K562 (cell line): ENCODE data around the gene TMEM273.

Experiments used
- FOXJ3 ChIP-seq: sonication (generic); formaldehyde crosslinking; IDR thresholded peaks from 2 replicates; pipeline ENCODE4 v1.4.0; 2020; ENCODE audit warnings: mild to moderate bottlenecking, missing genetic modification reagents
- MEIS2 ChIP-seq: fragments of 450-650 bp; IDR thresholded peaks from 2 replicates; pipeline ENCODE4 v1.6.1; 2014; ENCODE audit warnings: mild to moderate bottlenecking; ENCODE audit not compliant: partially characterized antibody
- MTA1 ChIP-seq: fragments of 450-650 bp; IDR thresholded peaks from 2 replicates; pipeline ENCODE4 v1.6.1; 2017; ENCODE audit warnings: borderline replicate concordance
- POLR2A ChIP-seq: fragments of 450-650 bp; conservative IDR thresholded peaks from 2 replicates; pipeline ENCODE4 v1.6.1; 2016
- TF ChIP-seq, protein P1 (sequence below): sonication (generic); formaldehyde crosslinking; IDR thresholded peaks from 2 replicates; pipeline ENCODE4 v1.9.0; 2022; ENCODE audit warnings: mild to moderate bottlenecking, missing genetic modification reagents

GRCh38 chr10:49228677-49229076, 40.5 kb upstream of the TMEM273 start:
- TF ChIP-seq MEIS2 (no peak), FOXJ3 (no peak), MTA1 (no peak), POLR2A (no peak)
- TF ChIP-seq, protein P1, sequence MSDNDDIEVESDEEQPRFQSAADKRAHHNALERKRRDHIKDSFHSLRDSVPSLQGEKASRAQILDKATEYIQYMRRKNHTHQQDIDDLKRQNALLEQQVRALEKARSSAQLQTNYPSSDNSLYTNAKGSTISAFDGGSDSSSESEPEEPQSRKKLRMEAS (CRISPR knock-in tag), result no peak
